ENCODE results near the gene SRM.

SRM gene

GRCh38 chr1:11031624-11032262 is 28.1 kb downstream of the SRM start:
- no peak overlapping the region for H3K4me3 ChIP-seq (ENCODE audit: low read length)
- no peak for DNase-seq (ENCODE audit: low read depth)
- TF ChIP-seq CTCF (IDR thresholded peaks at IDR 0.05; ENCODE audit: insufficient read depth, low read depth, low read length, missing control alignments), result no peak

GRCh38 chr1:11030865-11031264 is 29.0 kb downstream of the SRM start:
- no peak overlapping the region for H3K4me3 ChIP-seq (ENCODE audit: low read length)
- no peak for TF ChIP-seq CTCF (IDR thresholded peaks at IDR 0.05; ENCODE audit: insufficient read depth, low read depth, low read length, missing control alignments)
- DNase-seq (ENCODE audit: low read depth), result no peak

GRCh38 chr1:11028018-11028417 is 31.8 kb downstream of the SRM start:
- H3K4me3 ChIP-seq (ENCODE audit: low read length), result no peak overlapping the region
- no peak for DNase-seq (ENCODE audit: low read depth)
- no peak for TF ChIP-seq CTCF (IDR thresholded peaks at IDR 0.05; ENCODE audit: insufficient read depth, low read depth, low read length, missing control alignments)

- no peak for TF ChIP-seq CTCF (IDR thresholded peaks at IDR 0.05; ENCODE audit: insufficient read depth, low read depth, low read length, missing control alignments)
- no peak overlapping the region for H3K4me3 ChIP-seq (ENCODE audit: low read length)
- DNase-seq (ENCODE audit: low read depth), result no peak
These were observed 32.5 kb downstream of the SRM start for GRCh38 chr1:11027316-11027715.

- H3K4me3 ChIP-seq (ENCODE audit: low read length), result no peak overlapping the region
- no peak for TF ChIP-seq CTCF (IDR thresholded peaks at IDR 0.05; ENCODE audit: insufficient read depth, low read depth, low read length, missing control alignments)
- no peak for DNase-seq (ENCODE audit: low read depth)
These were observed 32.9 kb downstream of the SRM start for GRCh38 chr1:11026903-11027302.

GRCh38 chr1:11026052-11026451 is 33.8 kb downstream of the SRM start:
- DNase-seq (ENCODE audit: low read depth), result peak; percentile 84
- H3K4me3 ChIP-seq (ENCODE audit: low read length), result no peak overlapping the region
- TF ChIP-seq CTCF (IDR thresholded peaks at IDR 0.05; ENCODE audit: insufficient read depth, low read depth, low read length, missing control alignments), result no peak

- TF ChIP-seq CTCF (IDR thresholded peaks at IDR 0.05; ENCODE audit: insufficient read depth, low read depth, low read length, missing control alignments), result no peak
- H3K4me3 ChIP-seq (ENCODE audit: low read length), result no peak overlapping the region
- DNase-seq (ENCODE audit: low read depth), result no peak
These were observed 34.2 kb downstream of the SRM start for GRCh38 chr1:11025618-11026017.

Measured in epithelial cell of esophagus (primary cell).